GM12801 (cell line): Measurements from ENCODE around the gene COTL1.

ENCODE experiments used
- CTCF ChIP-seq: IDR thresholded peaks from one replicate; pipeline ENCODE4 v1.5.1; 2011; ENCODE audit warnings: control low read depth; ENCODE audit not compliant: insufficient read length; ENCODE audit errors: extremely low read depth

The COTL1 gene

GRCh38 chr16:84540194-84540593 is 77.7 kb downstream of the COTL1 start:
- TF ChIP-seq CTCF: no peak

- TF ChIP-seq CTCF: no peak
Observed at GRCh38 chr16:84538222-84538840, 79.5 kb downstream of the COTL1 start.

- no peak for TF ChIP-seq CTCF
Observed at GRCh38 chr16:84537491-84538151, 80.3 kb downstream of the COTL1 start.

GRCh38 chr16:84535851-84536250 is 82.0 kb downstream of the COTL1 start:
- TF ChIP-seq CTCF: no peak

- TF ChIP-seq CTCF: no peak
Observed at GRCh38 chr16:84535408-84535807, 82.5 kb downstream of the COTL1 start.

GRCh38 chr16:84534815-84535214 is 83.1 kb downstream of the COTL1 start:
- no peak for TF ChIP-seq CTCF

GRCh38 chr16:84532855-84533486 is 84.9 kb downstream of the COTL1 start:
- TF ChIP-seq CTCF: no peak
